Right cardiac atrium (tissue), 5 donors: ENCODE measurements around the gene NR1I3. TPM values are rescaled to one million over a fixed set of nuclear protein-coding genes. Genes with fewer than 3 reads are reported as not detected.
"Not testable (repeated sequence)": the region's sequence is repeated elsewhere in the genome, so short reads cannot be mapped to it uniquely, and the experiment has no call there.

Experiments used
- ATAC-seq, 2 donors: fragments of 200-7000 bp; cut with Tn5 transposase; one replicate each; pipeline versions ENCODE4 v1.8.0 to v1.9.1; 2020; ENCODE audit warnings: moderate library complexity in 2 of 2, mild to moderate bottlenecking in 1 of 2
- DNase-seq, 3 donors: peaks; one replicate each; pipeline ENCODE4 v3.0.0-alpha.2; 2020
- H3K27ac ChIP-seq: one replicate; pipeline ENCODE4 v1.5.1; 2013; ENCODE audit warnings: mild to moderate bottlenecking, low read length, control low read depth, moderate library complexity
- H3K27me3 ChIP-seq: one replicate; pipeline ENCODE4 v1.6.1; 2013; ENCODE audit not compliant: control insufficient read depth, insufficient read depth
- H3K4me1 ChIP-seq: one replicate; pipeline ENCODE4 v1.6.1; 2013; ENCODE audit warnings: low read length; ENCODE audit not compliant: control insufficient read depth, insufficient read depth
- H3K4me3 ChIP-seq: one replicate; pipeline ENCODE4 v1.5.1; 2013; ENCODE audit warnings: low read length, control low read depth
- H3K9me3 ChIP-seq: one replicate; pipeline ENCODE4 v1.6.1; 2013; ENCODE audit warnings: low read length; ENCODE audit not compliant: control insufficient read depth
- WGBS: extraction: QIAGEN DNeasy Blood & Tissue Kit; methylation state at CpG from one replicate; pipeline ENCODE4 v1.1.7; 2013; 5-methylcytosine and 5-hydroxymethylcytosine counted together
- intact Hi-C, 4 donors: fragments of 100-400 bp; cut with DNase I; formaldehyde crosslinking; loops; one replicate each; pipeline versions ENCODE4 v1.11.0 to v1.14.0; 2022 to 2023
- polyA plus RNA-seq: library from polyadenylated mRNA; stranded (reverse); fragments of 200-250 nt; gene quantifications from one replicate; pipeline ENCODE4 v1.2.3, GENCODE V29; 2013
- total RNA-seq, 4 donors: library from RNA; stranded (reverse); fragmentation: NEBNext Ultra II Directional; extraction: Animal tissue kit (Norgen Biotek cat#: 25700); gene quantifications; one replicate each; pipeline ENCODE4 v1.2.1, GENCODE V29; 2021
- donor health status: healthy with polysubstance abuse.
- donor health status: DM: no; HTN: yes; CAD: no.
- donor health status: DM: no; HTN: no; CAD: no.
- donor health status: DM: no; HTN: yes; CAD: no; lungs with severe emphysema.
- donor health status: DM: yes; HTN: yes; CAD: no.

NR1I3 gene
- total and polyA plus RNA-seq, 5 donors: 0.18 TPM; not detected in 4

DNA sequence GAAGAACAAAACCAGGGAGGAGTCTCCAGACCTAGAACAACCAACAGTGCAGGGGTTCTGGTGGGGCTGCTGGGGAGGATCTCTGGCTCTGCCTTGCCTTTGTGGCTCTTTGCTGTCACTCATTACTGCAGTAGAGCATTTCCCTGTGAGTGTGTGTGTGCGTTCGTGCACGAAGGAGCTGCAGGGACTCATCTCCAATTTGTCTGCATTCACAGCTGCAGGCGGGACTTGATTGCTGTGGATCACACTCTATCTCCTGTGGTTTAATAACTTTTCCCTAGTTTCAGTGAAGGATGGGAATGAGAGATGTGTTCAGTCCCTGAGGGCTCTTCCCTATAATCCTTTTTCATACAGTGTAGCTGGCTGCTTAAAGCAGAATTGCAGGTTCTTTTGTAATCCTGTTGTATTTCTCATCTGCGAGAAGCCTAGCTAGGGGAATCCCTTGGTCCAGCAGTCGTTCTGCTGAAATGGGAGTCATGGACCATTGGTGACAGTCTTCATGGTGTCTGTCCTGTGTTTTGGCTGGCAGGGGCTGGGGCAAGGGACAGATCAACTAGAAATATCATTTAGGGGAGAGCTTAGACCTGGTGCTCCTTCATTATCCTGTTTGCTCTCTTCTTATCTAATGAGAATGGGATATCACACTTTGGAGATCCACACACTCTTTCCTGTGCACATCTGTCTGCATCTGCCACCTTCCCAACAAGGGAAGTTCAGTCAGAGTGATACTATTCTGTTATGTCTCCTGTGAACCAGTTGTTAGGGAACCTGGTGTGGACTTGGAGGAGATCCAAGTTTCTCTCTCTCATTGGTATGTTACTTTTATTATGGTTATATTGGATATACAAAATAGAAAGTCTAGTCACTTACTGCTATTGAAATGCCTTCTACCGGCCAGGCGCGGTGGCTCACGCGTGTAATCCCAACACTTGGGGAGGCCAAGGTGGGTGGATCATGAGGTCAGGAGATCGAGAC is 23.5 kb upstream of the NR1I3 start:
- Histone ChIP-seq H3K27ac (no peak overlapping the region), H3K27me3 (no peaks in the 10 kb centered on the region), H3K4me3 (no peak overlapping the region), H3K4me1 (peaks cover 2% of the 10 kb centered on the region), H3K9me3 (peaks cover 5% of the 10 kb centered on the region)
- no peak for DNase-seq
- ATAC-seq: no peak
- intact Hi-C loops: no loop called here
- WGBS: 77% methylated on average over 12 of the region's 12 CpGs

- H3K9me3 ChIP-seq: peaks cover 5% of the 10 kb centered on the region
- H3K27me3 ChIP-seq: no peaks in the 10 kb centered on the region
- DNase-seq (no peak), ATAC-seq (no peak)
- no peaks in the 10 kb centered on the region for H3K4me1 ChIP-seq
- no peak overlapping the region for H3K27ac ChIP-seq
- intact Hi-C loops: no loop called here
- no peak overlapping the region for H3K4me3 ChIP-seq
- WGBS: 47% methylated on average over 9 of the region's 9 CpGs
Observed at GRCh38 chr1:161260376-161261260, 22.6 kb upstream of the NR1I3 start.

- H3K27ac ChIP-seq: no peak overlapping the region
- no peak for DNase-seq
Observed at GRCh38 chr1:161259765-161260164, 21.8 kb upstream of the NR1I3 start.

GRCh38 chr1:161259345-161259702 is 21.3 kb upstream of the NR1I3 start:
- Histone ChIP-seq H3K27ac (no peak overlapping the region), H3K27me3 (no peaks in the 10 kb centered on the region), H3K4me1 (no peaks in the 10 kb centered on the region), H3K9me3 (peaks cover 5% of the 10 kb centered on the region), H3K4me3 (no peak overlapping the region)
- intact Hi-C loops: no loop called here
- ATAC-seq: no peak
- no peak for DNase-seq
- WGBS: 44% methylated on average over 6 of the region's 6 CpGs

More at GRCh38 chr1:161259765-161260164, 21.8 kb upstream of the NR1I3 start:
- H3K9me3 ChIP-seq: peaks cover 5% of the 10 kb centered on the region
- intact Hi-C loops: no loop called here
- 72% methylated on average over 1 of the region's 1 CpG for WGBS
- no peaks in the 10 kb centered on the region for H3K27me3 ChIP-seq
- no peak for ATAC-seq
- no peaks in the 10 kb centered on the region for H3K4me1 ChIP-seq
- no peak overlapping the region for H3K4me3 ChIP-seq

- intact Hi-C loops: no loop called here
- H3K27ac ChIP-seq: no peak within 1 kb of the TSS
- DNase-seq (peak; percentile 37 to 72 (median 49)), ATAC-seq (peak; percentile 86 to 88)
- H3K27me3 ChIP-seq: no peaks in the 10 kb centered on the region
- H3K4me1 ChIP-seq: no peaks in the 10 kb centered on the region
- H3K9me3 ChIP-seq: peaks cover 5% of the 10 kb centered on the region
- 3% methylated on average over 62 of the region's 62 CpGs for WGBS
- H3K4me3 ChIP-seq: peak within 1 kb of the TSS; percentile 47
Observed at GRCh38 chr1:161258439-161259344, 20.7 kb upstream of the NR1I3 start, which contains the start of gene PCP4L1. Gene PCP4L1 (plus strand): TSS chr1:161258745. CDS start chr1:161258975, 230 bp downstream.

DNA sequence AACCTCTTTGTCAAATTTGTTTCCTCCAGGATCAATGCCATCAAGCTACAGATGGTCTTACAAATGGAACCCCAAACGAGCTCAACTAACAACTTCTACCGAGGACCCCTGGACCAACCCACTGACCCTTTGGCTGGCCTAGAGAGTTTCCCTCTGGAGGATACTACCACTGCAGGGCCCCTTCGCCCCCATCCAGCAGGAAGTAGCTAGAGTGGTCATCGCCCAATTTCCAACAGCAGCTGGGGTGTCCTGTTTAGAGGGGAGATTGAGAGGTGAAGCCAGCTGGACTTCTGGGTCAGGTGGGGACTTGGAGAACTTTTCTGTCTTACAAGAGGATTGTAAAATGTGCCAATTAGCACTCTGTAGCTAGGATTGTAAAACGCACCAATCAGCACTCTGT is 19.1 kb upstream of the NR1I3 start:
- H3K9me3 ChIP-seq, H3K27ac ChIP-seq, H3K4me1 ChIP-seq, intact Hi-C loops, H3K4me3 ChIP-seq, DNase-seq, ATAC-seq, H3K27me3 ChIP-seq: not testable (repeated sequence)
- WGBS: 93% methylated on average over 5 of the region's 5 CpGs

DNA sequence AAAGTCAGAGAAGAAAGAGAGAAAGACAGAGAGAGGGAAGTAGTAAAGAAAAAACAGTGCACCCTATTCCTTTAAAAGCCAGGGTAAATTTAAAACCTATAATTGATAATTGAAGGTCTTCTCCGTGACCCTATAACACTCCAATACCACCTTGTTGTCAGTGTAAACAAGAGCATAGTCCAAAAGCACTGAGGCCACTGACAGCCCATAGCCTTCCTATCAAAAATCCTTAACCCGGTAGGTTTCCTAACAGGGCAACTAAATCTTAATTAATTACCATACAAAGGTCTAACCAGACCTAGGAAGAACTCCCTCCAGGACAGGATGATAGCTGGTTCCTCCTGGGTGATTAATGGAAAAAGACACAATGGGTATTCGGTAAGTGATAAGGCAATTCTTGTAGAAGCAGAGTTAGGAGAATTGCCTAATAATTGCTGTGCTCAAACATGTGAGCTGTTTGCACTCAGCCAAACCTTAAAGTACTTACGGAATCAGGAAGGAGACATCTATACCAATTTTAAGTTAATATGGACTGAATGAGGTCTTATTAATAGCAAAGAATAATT is 18.0 kb upstream of the NR1I3 start:
- ATAC-seq, H3K4me3 ChIP-seq, H3K27me3 ChIP-seq, DNase-seq, intact Hi-C loops, H3K27ac ChIP-seq, H3K4me1 ChIP-seq, H3K9me3 ChIP-seq: not testable (repeated sequence)
- WGBS: 84% methylated on average over 4 of the region's 4 CpGs

DNA sequence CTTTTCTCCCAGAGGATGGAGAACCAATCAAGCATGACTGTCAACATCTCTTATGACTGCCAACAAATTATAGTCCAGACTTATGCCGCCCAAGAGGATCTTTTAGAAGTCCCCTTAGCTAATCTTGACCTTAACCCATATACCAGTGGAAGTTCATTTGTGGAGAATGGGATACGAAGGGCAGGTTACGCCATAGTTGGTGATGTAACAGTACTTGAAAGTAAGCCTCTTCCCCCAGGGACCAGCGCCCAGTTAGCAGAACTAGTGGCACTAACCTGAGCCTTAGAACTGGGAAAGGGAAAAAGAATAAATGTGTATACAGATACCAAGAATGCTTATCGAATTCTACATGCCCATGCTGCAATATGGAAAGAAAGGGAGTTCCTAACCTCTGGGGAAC is 17.3 kb upstream of the NR1I3 start:
- H3K9me3 ChIP-seq, H3K27me3 ChIP-seq, H3K4me3 ChIP-seq, ATAC-seq, DNase-seq, intact Hi-C loops, H3K4me1 ChIP-seq, H3K27ac ChIP-seq: not testable (repeated sequence)
- 77% methylated on average over 5 of the region's 5 CpGs for WGBS

- Histone ChIP-seq H3K27me3 (no peaks in the 10 kb centered on the region), H3K4me1 (no peaks in the 10 kb centered on the region), H3K9me3 (no peaks in the 10 kb centered on the region), H3K4me3 (no peak overlapping the region), H3K27ac (no peak overlapping the region)
- DNase-seq: no peak
- WGBS: 95% methylated on average over 8 of the region's 8 CpGs
- no peak for ATAC-seq
- intact Hi-C loops: no loop called here
Observed at GRCh38 chr1:161251579-161251978, 13.6 kb upstream of the NR1I3 start.

DNA sequence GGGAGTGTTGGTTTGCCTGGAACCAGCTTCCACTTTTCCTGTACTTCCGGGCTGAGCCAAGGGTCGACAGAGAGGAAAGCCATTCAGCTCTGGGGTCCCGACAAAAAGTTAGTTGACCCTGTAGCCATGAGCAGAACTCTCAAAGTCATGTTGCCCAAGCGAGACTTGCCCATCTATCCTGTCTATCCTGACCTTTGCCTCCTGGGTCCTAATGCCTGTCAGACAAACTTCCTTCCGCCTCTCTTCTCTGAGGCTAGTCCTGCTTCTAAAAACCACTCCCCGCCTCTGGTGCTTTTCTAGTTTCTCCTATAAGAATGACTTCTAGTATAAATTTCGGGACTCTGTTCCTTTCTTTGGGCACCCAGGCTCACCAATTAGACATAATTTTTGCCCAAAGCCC is 12.8 kb upstream of the NR1I3 start:
- 83% methylated on average over 7 of the region's 7 CpGs for WGBS
- DNase-seq (no peak), ATAC-seq (no peak)
- Histone ChIP-seq H3K4me1 (no peaks in the 10 kb centered on the region), H3K27ac (no peak overlapping the region), H3K27me3 (no peaks in the 10 kb centered on the region), H3K4me3 (no peak overlapping the region), H3K9me3 (no peaks in the 10 kb centered on the region)
- intact Hi-C loops: no loop called here
